NCI-H526 treated with DMSO at 0.1 percent for 48 hours (cell line): ENCODE measurements around the gene THADA.
A peak's percentile ranks its signal among the peaks of the same experiment; 100 is the strongest.
"Not testable (repeated sequence)": the region's sequence is repeated elsewhere in the genome, so short reads cannot be mapped to it uniquely, and the experiment has no call there.

Source experiments
- DNase-seq: peaks from one replicate; lab custom pipeline; 2025; lab: John Stamatoyannopoulos, UW

The THADA gene

DNA sequence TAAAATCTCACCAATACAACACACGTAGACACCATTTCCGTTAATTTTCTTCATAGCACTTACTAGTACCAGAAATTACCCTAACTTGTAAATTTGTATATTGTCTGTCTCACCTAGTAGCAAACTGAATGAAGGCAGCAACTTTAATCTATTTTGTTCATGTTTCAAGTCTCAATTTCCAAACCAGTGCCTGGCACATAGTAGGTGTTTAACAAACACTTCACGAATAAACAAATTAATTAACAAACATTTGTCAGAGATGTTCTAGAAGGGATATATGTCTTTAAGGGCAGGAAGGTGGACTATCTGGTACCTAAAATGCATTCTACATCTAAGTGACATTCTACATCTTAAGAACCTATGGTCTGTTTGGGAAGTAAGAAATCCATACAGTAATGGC lies 963 bp downstream of the THADA start:
- no peak for DNase-seq

DNA sequence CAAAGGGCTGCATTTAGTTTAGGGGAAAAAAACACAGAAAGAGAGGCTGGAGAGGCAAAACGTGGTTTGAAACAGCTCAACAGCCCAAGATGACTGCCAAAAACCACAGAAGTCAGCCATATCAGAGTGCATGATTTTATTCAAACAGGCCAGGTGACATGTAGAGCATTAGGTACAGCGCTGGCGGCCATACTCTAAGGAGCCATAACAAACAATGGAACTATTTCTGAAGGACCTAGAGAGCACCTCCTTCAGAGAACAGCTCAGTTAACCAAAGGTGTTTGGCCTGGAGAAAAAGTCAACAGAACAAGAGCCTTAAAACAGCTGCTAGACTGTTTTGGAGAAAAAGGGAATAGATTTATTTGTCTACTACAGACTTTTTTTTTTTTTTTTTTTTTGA lies 2.6 kb downstream of the THADA start:
- no peak for DNase-seq

GRCh38 chr2:43592443-43592842 lies 3.4 kb downstream of the THADA start:
- DNase-seq, result no peak

GRCh38 chr2:43585708-43586107 lies 10.1 kb downstream of the THADA start:
- no peak for DNase-seq

DNA sequence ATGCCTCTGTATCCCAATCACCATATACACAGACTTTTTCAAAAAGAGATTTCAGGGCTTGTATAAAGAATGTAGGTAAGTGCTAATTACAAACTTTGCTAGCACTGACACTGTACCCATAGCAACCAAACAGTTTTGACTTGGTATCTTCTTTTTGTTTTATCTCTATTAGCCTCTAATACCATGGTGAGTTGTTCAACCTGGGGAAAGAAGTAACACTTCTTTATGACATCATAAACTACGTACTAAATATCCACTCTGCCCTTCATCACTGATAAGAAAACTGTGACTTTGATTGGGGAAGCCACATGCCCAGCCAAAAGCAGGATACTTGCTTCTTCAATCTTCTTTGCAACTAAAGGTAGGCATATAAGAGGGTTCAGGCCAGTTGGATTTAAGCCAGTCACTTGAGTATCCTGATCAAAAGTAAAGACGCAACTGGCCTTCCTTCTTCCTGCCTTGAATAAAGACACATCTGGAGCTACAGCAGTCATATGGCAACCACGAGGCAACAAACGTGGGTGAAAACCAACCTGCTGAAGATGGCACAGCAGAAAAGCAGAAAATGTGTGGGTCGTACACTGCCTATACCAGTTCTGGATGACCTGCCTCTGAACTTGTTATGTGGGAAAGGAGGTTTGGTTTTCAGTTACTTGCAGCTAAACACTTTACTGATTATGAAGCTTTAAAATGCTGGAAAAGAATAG lies 16.4 kb downstream of the THADA start:
- DNase-seq, result no peak

DNA sequence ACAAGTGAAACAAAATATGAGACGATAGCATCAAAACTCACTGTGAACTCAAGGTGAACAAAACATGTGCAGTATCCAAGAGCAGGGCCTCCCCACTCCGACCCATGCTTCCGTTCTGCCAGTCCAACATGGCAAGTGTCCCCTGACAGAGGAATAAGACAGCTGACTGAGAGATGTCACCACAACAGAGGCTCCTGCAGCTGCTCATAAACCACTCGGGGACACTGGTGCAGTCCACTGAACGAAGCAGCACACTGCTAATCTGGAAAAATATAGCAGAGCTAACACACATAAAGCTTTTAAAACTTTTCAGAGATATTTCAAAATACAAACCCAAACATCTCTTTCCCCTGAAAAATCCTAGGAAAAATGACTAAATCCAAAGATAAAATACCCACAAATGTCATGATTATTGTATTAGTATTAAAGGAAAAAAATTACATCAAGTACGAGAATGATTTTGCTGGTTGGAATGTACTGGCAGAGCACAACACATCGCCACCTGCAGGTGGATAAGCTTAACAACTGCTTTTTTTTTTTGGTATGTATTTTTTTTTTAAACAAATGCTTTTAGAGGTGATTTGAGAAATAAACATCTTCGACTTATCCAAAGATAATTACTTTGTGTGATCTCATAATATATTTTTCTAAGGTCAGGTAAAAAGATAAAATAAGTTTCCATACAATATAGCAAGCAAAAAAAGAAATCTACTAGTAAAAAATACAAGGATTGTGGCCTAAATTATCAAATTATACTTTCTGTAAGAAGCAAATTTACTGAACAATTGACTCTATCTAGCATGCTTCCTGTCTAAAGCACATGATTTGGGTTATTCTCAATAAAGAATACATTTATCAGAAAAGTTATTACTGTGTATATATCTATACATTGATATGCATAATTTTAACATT lies 18.6 kb downstream of the THADA start:
- peak; percentile 2 for DNase-seq

- DNase-seq, result no peak
Measured at GRCh38 chr2:43572244-43572643, 23.6 kb downstream of the THADA start.

- no peak for DNase-seq
Measured at GRCh38 chr2:43569921-43570320, 25.9 kb downstream of the THADA start.

GRCh38 chr2:43568228-43568627 lies 27.6 kb downstream of the THADA start:
- no peak for DNase-seq

DNA sequence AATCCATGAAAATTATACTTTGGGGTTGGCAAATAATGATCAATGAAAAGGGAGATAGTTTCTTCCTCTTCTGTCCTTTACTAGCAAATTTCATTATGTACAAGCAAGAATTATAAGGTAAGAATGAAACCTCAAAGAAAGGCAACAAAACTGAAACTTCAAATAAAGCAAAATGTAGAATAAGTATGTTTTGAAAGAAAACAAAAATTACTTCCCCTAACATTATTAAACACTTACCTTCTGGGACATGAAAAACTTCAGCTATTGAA lies 29.4 kb downstream of the THADA start:
- DNase-seq, result no peak

DNA sequence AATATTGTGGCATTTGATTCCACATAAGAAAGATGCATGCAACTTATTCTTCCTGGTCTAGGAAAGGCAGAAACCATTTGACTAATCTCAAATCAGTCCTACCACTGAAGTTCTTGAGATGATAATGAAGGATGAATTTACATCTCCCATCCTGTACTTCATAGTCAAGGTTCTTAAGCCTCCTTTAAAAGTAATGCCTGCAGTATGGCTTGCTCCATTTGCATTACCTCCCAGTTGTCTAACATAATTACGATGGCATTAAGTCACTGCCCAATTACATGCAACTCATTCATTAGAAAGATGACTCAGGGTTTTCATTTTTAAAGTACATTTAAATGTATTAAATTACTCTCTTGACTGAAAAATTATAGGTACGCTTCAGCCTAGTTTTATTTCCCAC lies 32.2 kb downstream of the THADA start:
- no peak for DNase-seq

GRCh38 chr2:43560231-43560547 lies 35.6 kb downstream of the THADA start:
- DNase-seq, result no peak

DNA sequence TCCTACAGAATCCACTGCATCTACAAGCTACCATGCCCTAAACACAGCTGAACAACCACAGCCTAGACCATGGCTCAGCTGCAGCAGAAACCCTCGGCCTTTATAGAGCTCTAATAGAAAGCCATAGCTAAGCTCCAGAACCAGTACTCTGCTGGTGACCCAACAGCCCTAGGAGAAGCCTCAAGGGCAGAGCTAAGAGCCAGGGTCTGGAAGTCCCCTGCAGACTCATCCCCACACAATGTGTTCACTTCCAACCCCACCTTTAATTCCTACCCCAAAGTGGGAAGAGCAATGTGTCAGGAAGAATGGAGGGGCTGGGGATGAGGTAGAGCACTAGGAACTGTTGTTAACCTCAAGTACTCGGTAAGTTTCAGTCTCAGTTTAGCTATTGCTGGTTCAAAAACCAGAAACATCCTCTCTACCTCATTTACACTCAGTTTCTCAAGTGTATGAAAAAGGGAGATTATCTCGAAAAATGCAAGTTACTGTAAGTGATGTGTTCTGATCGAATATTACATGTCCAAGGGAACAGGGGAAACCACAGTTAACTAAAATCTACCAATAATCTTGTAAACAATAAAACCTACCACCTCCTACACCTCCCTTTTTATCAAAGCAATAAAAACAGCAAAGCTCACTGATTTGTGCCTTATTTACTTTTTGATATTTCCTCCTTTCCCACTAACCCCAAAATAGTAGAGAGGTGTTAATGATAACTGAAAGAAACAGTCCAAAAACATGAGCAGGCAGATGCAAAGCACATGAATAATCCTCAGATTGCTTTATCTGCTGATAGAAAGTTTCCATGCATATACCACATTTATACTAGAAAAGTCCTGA lies 36.2 kb downstream of the THADA start:
- DNase-seq, result no peak

GRCh38 chr2:43557196-43557595 lies 38.6 kb downstream of the THADA start:
- no peak for DNase-seq

GRCh38 chr2:43556256-43556655 lies 39.6 kb downstream of the THADA start:
- DNase-seq, result no peak

GRCh38 chr2:43553341-43553855 lies 42.4 kb downstream of the THADA start:
- no peak for DNase-seq

DNA sequence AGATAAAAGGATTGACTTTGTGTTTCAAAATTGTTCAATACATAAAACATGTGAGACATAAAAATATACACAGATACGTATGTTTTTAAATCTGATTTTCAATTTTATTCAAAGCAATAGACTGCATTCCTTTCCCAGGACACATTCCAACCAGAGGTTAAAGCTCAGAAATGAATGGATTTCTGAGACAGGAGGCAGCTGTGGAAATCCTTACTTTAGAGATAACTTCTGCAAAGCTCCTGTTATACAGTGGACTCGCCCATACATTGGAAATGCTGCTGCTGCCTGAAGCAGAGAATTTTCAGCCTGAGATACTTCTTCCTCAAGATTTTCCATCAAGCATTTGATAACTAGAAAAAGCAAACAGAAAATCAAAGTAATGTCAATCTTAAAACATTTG lies 43.8 kb downstream of the THADA start:
- no peak for DNase-seq

DNA sequence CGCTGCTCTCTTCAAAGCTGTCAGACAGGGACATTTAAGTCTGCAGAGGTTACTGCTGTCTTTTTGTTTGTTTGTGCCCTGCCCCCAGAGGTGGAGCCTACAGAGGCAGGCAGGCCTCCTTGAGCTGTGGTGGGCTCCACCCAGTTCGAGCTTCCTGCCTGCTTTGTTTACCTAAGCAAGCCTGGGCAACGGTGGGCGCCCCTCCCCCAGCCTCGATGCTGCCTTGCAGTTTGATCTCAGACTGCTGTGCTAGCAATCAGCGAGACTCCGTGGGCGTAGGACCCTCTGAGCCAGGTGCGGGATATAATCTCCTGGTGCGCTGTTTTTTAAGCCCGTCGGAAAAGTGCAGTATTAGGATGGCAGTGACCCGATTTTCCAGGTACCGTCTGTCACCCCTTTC lies 47.5 kb downstream of the THADA start:
- DNase-seq, result not testable (repeated sequence)

DNA sequence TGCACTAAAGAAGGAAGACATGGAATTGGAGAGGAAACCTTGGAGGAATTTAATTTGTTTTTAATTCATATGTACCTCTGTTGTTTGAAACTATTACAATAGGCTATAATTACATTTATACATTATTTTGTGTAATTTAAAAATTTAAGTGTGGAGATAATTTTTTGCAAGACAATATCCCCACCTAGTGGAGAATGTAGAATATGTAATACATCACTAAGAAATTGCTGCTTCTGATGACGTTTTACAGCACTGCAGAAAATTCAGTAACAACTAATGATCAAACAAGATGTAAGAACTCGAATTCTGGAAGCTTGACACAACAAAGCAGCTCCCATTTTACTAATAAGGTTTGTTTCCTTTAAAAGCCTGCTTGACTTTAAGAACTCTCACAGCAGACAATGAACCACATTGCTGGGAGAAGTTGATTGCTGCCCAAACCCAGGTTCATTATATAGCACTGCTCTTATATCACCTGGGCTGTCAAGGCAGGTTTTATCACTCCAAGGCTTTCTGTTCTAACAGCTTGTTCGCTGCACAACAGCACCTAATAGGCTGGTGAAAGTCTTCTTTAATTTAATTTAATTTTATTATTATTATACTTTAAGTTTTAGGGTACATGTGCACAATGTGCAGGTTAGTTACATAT lies 53.4 kb downstream of the THADA start:
- peak; percentile 1 for DNase-seq

GRCh38 chr2:43541165-43541564 lies 54.7 kb downstream of the THADA start:
- no peak for DNase-seq

DNA sequence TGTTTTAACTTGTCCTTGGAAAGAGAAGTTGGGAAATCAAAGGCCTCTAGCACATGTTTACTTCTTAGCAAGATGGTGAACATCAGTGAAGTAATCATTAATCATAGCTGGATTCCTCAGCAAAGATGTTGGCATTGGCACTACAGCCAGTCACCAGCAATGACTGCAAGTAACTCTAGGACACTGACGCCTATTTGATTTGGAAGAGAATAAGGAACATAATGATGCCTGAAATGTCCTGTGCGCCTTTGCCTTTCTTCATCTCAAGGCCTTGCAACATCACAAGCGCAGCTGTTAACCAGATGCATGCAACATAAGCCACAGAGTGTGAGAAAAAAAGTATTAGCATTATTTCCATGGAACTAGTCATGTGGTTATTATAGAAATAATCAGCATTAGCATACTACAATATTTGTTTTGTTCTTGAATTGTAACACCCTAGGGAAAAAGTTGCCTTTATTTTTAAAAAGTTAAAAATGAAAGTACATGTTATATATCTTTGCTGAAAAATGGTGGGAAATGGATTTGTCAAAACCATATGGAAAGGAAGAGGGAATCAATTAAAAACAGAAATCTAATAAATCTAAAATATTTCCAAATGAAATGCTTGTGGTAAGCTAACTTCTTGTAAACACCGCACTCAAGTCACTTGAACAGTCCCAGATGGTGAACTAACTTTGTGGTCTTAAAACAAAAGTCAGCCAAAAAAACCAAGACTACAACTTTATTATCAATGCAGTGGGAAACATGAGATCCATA lies 55.6 kb downstream of the THADA start:
- no peak for DNase-seq
